GM19099 (cell line): ENCODE data around the gene HACD3.

ENCODE experiments used
- POLR2A ChIP-seq: IDR thresholded peaks from 3 replicates; pipeline ENCODE4 v1.6.1; 2011; ENCODE audit warnings: low read depth; ENCODE audit not compliant: insufficient read length; ENCODE audit errors: extremely low read depth

The HACD3 gene

DNA sequence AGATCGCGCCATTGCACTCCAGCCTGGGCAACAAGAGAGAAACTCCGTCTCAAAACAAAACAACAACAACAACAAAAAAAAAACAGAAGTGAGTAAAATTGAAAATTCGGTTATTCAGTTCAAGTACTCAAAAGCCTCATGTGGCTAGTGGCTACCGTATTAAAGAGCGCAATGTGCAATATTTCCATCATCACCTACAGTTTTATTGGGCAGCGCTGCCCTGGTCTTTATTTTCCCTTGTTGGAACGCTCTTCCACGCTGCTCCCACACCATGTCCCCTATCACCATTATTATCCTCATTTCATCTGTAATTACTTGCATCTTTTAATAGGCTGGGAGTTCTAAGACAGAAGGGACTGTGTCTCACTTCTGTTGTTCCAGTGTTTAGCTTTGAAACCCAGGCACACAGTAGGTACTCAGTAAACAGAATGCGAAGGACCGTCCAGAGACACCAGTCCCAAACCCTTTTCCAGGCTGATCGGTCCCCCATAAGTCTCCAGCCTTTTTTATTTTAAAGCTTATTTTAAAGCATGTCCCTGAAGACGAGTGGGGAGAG is 423 bp upstream of the HACD3 start:
- no peak for TF ChIP-seq POLR2A

DNA sequence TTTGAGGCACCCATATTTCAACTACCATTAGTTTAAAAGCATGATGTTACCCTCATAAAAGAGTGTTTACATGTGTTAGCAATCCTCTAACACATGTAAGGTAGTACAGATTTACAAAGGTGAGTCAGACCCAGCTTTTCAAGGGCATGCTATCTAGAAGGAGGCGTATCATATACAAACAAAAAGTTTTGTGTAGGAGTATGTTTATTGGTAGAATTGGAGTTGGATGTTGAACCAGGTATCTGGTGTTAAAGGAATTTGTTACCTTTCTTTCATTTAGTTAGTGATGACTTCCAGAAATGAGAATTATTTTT is 2.4 kb downstream of the HACD3 start:
- no peak for TF ChIP-seq POLR2A

DNA sequence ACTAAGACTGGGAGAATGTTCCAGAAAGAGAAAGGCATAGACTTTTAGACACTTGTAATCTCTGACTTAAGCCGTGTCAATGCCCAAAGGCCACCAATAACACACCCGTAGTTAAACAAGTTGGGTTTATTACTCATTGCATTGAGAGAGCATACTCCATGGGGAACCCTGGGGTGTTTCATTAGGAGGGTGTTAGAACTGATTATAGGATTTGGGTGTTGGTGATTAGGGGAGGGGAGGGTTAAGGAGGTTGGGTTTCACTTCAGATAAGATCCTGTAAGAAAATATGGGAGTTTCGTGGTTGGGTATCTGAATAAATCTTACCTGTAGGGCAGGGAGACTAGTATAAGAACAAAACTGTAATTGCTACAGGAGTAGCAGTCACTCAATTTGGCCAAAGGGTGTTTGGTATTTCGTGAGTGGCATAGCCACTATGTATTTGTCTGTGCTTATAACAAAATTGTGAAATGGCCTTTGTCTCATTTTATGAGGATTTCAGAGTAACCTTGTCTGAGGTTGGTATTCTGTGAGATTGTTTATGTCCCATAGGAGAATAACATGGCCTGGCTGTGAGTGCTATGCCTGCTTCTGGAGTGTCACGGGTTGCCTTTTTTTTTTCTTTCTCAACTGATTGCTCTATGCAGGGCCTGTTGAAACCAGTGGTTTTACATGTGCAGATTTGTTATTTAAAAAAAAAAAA is 2.9 kb downstream of the HACD3 start:
- no peak for TF ChIP-seq POLR2A

DNA sequence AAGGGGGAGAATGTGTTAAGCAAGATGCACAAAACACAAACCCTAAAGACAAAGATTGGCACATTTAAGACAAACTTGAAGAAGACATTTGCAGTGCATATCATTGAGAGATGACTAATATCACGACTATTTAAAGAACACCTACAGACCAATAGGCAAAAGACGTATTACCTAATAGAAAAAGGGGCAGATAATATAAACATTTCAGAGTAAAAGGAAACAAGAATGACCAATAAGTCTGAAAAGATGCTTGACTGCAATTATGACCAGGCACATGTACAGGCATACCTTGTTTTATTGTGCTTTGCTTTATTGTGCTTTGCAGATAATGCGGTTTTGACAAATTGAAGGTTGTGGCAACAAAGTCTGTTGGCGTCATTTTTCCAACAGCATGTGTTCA is 4.9 kb downstream of the HACD3 start:
- TF ChIP-seq POLR2A = no peak

DNA sequence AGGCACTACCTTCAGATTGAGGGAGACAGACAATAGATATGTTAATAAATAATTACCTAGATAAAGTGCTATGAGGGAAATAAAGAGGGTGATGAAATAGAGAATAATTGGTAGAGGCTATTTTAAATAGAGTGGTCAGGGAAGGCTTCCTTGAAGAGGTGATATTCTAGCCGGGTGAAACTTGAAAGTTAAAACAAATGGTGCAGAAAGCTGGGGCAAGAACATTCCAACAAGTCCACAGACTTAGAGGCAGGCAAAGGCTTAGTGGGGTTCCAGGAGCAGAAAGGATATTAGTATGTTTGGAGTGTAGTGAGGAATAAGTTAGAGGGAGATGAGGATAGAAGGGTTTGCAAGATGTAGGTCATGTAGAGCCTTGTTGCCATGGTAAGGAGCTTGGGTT is 10.1 kb downstream of the HACD3 start:
- no peak for TF ChIP-seq POLR2A

DNA sequence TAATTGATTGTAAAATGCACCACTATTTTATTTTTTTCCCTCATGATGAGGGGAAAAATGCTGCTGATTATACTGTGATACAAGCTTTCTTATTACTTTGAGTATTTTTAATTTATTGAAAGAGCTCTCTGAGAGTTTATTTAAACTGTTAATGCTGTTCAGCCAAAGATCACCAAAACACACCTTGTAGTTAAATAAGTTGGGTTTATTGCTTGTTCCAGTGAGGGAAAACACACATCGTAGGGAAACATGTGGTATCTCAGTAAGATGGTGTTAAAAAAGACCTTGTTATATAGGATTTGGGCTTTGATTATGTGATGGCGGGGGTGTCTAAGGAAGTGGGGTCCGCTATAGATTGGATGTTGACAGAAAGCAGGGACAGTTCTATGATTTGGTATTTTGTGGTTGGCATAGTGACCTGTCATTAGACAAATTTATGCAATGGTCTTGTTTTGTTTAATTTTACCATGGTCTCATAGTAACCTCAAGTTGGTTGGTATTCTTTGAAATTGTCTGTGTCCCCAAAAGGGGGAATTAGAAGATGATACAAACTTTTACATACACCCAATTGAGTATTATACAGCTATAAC is 11.1 kb downstream of the HACD3 start:
- TF ChIP-seq POLR2A = no peak

DNA sequence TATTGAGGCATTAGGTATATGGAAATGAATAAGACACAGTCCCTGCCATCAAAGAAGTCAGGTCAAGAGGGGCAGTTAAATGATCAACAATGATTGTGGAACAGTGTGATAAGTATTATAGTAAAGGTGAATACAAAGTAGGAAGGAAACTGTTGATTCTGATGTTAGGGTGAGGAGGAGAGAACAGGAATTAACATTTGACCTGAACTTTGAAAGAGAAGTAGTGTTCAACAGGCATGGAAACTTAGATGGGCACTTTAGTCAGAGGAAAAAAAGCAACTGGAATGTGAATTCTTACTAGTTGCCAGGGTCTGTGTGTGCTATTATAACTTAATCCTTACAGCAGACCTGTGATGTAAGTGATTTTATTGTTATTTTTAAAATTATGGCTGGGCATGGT is 17.6 kb downstream of the HACD3 start:
- TF ChIP-seq POLR2A = no peak

DNA sequence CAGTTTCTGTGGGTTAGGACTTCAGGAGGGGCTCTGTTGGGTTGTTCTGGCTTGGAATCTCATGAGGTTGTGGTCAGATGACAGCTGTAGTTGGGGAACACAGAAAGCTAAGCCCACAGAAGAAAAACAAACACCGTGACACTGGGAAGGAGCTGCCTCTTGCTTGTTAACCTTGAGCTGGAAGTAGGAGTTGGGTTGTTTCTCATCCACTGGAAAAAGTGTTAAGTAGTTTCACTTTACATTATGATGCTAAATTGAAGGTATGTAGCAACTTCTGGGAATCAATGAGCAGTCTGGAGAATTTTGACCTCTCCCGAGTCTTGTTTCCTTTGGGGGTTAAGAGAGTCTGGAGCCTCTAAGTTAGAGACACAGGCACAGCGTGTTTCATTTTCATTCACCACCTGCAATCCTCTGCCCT is 20.4 kb downstream of the HACD3 start:
- no peak for TF ChIP-seq POLR2A

DNA sequence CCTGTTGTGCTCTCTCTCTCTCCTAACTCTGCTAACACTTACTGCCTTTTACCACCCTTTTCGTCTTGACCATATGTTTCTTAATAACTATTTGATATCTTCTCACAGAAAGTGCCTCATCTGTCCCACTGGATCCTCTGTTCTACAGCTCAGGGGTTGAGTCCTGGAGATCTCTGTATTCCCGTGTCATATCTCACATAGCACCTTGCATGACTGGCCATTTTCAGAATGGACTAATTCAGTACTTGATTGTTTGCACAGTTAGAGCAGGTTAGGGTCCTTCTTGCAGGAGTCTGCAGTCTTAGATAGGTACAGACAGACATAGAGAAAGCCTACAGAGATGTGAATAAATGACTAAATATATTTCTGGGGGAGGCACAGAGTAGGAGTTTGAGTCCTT is 20.9 kb downstream of the HACD3 start:
- no peak for TF ChIP-seq POLR2A

DNA sequence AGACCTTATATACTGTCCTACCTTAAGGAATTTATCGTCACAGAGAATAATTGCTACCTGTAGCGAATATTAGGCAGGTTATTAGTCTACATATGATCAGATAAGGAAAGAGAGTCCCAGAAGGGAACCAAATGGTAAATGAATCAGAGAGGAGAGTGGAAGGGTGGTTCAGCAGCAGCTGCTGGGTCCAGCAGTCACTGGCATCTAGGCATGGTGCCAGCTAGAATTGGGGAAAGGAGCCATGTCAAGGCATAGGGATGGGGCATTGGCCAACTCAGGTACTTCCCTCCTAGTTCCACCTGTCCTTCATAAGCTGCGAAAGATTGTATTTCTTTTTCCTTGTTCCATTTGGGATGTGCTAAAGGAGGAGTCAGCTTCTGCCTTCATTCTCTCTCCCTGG is 23.4 kb downstream of the HACD3 start:
- TF ChIP-seq POLR2A = no peak

DNA sequence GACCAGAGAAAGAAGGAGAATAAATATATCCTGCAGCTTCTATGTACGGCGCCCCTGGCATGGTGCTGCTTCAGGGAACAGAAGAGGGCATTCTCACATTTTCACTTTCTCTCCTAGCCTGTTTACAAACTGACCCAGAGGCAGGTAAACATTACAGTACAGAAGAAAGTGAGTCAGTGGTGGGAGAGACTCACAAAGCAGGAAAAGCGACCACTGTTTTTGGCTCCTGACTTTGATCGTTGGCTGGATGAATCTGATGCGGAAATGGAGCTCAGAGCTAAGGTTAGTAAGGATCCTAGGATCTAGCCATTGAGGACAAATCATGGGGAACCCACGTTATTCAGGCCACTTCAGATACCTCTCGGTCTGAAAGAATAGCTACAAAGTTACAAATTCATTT is 26.4 kb downstream of the HACD3 start:
- no peak for TF ChIP-seq POLR2A

DNA sequence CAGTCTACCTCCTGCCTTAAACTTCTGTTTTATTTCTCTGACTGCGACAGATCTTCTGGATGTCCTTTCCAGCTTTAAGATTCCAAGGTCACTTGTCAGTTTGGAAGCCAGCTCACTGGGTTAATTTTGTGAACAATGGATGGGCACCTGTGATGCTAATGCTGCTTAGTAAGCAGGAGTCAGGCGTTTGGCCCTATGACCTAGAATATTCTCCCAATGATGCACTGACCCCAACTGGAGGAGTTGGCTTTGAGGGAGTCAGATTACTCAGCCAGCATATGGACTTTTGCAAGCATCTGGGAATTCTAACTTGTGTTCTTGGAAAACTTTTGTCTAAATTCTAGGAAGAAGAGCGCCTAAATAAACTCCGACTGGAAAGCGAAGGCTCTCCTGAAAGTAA is 28.1 kb downstream of the HACD3 start:
- no peak for TF ChIP-seq POLR2A

DNA sequence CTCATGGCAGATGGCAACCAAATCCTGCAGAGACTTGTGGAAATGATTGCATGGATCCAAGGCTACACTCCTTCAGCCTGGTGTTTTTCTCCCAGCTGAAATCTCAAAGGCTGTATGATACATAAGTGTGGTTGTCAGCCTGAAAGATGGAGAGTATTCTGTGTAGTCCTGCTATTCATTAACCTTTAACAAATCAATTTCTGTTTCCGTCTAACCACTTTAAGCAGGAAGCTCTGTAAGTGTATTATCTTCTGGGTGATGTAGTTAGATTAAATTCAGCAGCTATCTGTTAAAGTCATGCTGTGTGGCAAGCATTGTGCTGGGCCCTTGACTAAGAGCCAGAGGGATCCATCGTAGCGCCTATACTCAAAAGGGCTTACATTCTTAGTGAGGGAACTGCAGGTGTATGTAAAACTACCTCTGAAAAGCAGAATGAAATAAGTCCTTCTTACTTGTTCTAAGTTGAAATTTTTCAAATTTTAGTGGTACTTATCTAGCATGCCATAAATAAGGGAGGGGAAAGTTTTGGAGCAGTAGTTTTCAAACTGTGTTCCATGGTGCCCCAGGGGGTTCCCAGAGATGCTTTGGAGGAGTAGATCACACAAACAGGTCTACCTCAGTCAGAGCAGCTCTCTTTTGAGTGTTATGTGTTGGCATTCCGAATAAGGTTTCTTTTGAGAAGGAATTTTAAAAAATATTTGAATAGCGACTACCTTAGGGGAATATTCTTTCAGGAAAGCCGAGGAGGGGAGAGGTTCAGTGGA is 28.9 kb downstream of the HACD3 start:
- TF ChIP-seq POLR2A = no peak

DNA sequence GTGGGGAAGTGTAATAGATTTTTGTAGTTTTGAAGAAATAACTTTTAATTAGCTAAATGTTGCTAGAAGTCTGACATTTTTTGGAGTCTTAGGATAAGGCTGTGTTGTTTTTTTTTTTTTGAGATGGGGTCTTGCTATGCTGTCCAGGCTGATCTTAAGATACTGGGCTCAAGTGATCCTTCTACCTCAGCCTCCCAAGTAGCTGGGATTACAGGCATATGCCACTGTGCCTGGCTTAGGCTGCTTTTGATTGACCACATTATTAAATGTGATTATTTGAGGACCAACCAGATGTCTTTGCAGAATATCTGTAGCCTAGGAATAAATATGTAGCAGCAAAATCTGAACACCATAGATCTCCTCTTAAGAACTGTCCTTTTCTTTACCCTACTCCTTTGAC is 29.7 kb downstream of the HACD3 start:
- no peak for TF ChIP-seq POLR2A

DNA sequence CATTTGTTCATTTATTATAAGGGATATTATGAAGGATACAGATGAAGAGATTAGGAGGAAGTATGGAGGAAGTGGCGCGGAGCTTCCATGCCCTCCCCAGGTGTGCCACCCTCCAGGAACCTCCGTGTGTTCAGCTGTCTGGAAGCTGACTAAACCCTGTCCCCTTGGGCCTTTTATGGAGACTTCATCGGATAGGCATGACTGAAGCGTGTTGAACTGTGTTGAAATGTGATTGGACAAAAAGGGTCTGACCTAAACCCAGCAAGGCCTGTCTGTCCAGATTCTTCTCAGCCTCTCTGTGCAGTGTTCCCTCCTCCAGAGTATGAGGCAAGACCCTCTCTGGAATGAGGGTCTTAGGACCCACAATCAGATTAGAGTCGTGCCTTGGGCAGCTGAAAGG is 31.7 kb downstream of the HACD3 start:
- no peak for TF ChIP-seq POLR2A

DNA sequence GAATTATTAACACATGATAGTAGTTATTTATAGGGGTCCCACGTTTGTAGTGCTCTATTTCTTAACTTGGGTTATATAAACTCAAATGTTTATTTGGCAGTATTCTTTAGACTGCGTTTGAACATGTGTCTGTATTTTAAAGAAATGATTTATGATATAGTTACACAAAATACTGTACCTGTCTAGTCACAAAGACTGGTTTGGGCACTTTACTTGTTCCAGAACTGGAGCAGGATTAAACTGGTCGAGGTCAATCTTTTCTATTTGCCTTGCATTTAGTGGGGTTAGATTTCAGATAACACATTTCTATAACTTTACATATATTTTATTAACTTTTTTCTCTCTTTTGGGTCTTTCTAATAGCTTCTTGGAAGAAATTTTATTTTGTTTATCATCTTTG is 39.5 kb downstream of the HACD3 start:
- no peak for TF ChIP-seq POLR2A
